ENCODE measurements around the gene ZC3H13.
A peak's percentile ranks its signal among the peaks of the same experiment; 100 is the strongest.

The ZC3H13 gene

DNA sequence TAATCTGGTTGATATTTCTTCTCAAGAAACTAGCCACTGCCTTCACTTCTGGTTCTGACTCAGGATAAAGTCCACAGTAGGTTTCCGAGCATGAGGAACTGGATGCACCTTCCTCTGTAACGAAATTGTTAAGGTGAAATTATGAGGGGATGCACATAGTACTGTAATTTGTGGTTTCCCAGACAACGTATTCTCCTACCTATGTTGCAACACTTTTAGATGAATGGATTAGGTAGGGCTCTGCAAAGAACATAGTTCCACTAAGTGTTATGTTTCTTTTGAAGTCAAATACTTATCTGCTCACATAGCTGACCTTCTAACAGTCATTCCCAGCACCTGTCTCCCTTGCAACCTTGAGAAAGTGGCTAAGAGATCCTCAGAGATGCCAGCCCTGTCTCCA lies 5.7 kb upstream of the ZC3H13 start:
- no peak for DNase-seq

DNA sequence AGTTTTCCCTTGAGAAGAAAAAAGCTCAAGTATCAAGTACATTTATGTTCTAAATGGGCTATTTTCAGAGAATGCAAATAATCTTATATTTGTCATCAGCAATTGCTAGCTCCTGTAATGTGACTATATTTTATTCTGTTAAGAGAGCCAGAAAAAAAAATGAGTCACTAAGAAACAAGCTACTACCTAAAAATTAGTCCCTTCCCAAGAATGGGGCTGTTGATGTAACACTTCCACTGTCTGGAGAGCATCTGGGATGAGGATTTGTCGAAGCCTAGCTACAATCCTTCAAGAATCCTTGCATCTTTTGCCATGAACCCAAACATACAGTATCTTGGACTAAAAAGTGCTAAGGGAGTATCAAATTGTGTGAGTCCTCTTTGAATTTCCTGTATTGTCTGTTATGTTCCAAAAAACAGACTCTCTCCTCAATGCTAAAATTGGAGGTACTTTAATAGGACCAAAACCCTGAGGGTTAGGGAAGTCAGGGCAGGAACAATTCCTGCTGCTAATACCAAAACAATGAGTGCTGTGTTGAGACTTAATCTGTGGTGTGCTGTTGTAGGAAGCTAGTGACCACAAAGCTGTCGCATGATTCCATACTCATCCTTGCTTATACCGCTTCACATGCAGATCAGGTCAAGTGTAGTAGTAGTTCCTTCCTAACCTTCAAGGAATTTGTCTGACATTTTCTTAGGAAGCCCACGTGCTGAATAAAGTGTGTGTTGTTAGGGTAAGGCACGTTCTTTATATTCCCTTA lies 4.9 kb upstream of the ZC3H13 start:
- DNase-seq: no peak

DNA sequence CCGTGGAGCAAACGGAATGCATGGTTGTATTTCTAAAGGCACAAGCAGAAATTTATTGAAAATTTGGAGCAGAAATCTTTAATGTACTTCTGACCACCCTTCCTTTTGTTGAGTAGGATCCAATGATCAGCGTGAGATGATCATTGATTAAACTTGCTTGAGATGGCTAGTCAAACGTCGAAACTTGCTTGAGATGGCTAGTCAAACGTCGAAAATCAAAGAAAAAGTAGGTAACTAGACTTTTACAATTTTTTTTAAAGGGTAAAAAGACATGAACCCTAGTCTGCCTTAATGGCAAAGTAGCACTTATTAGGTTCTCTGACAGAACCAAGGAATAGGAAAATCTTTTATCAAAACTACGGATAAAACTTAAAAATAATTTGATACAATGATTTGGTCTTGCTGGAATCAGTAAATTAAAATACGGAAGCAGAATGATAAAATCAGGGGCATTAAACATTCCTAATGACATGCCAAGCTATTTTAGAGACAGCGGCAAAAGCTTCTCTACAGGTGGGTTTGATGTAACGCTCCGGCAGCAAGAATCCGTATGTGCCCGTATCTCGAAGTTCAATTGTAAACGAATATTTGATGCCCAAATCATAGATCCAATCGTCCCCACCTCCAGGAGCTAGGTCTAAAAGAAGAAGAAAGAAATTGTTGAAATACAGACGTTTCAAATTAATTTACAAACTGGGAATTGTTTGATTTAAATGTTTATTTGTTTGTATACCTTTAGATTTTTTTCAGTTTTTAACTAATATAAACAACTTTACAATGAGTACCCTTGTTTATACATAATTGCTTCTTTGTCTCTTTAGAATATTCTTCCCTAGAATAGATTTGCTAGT lies 841 bp upstream of the ZC3H13 start:
- DNase-seq: no peak

DNA sequence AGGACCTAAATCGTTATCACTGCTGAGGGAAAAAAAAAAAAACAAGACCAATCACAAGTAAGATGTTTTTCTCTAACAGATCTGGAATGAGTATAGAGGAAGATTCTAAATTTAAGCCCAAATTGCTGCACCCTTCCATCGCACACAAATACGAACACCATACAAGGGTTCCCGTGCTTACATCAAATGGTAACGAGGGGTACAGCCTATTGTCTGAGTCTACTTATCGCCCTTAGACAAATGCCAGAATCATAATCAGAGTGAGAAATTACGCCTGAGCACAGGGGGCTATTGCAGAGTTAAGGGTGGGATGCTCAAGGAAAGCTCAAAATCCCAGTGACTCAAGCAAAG lies 603 bp downstream of the ZC3H13 start:
- DNase-seq: peak; percentile 4

- no peak for DNase-seq
Observed at GRCh38 chr13:46050771-46051170, 1.8 kb downstream of the ZC3H13 start.

- DNase-seq: no peak
Observed at GRCh38 chr13:46045424-46045823, 7.1 kb downstream of the ZC3H13 start.

DNA sequence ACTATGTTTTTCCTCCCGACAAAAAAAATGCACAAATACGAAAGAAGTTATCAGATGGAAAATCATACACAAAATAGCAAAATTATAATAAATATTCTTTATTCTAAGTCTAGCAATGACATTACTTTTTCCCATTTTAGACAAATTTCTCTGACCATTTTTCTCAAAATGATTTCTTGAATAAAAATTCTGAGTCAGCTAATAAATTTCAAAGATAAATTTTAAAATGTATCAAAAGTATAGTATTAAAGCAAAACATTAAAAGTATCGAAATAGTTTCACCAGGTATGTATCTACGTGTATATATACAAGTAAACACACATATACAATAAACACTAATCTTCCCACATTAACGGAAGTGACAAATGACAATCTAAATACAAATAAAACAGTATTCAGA lies 8.9 kb downstream of the ZC3H13 start:
- DNase-seq: no peak

DNA sequence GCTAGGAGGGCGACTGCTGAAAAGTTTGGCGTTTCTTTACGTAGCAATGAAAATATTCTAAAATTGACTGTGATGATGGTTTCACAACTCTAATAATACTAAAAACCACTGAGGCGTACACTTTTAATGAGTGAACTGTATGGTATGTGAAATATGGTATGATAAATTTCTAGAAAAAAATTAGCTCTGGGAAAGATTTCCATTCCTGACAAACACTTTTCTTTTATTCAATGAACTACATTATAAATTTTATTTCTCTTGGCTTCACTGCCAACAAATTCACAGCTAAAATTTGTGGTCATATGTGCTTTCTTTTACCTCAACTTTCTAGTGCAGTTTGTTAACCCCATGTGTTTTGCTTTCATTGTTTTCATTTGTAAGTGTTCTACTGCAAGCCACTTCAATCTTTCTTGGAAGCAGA lies 11.1 kb downstream of the ZC3H13 start:
- DNase-seq: no peak

DNA sequence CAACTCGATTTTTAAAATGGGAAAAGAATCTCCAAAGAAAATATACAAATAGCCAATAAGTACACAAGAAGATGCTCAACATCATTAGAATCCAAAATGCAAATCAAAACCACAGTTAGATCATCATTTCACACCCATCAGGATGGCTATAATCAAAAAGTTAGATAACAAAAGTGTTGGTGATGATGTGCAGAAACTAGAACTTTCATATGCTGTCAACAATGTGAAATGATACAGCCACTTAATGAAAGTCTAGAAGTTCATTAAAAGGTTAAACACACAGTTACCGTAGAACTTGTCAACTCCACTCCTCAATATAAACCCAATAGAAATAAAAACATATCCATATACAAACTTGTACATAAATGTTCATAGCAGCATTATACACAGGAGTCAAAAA lies 11.8 kb downstream of the ZC3H13 start:
- no peak for DNase-seq

- DNase-seq: no peak
Observed at GRCh38 chr13:46039411-46040182, 12.9 kb downstream of the ZC3H13 start.

DNA sequence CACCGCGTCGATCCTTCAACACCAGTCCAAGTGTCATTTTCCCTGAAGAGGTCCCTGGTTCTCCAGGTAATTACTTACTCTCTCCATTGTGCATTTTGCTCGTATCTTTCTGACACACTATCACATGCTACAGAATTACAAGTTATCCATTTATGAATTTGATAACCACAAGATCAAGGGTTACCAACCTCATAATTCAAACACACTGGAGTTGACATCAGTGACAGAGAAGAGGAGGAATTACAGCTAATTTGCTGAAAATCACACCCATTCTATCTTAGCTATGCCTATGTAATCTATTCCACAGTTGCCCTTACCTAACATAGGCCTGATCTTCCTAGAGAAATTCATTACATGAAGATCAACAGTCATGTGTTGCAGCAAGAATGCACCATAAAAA lies 14.2 kb downstream of the ZC3H13 start:
- no peak for DNase-seq

GRCh38 chr13:46035066-46035465 lies 17.5 kb downstream of the ZC3H13 start:
- DNase-seq: no peak

DNA sequence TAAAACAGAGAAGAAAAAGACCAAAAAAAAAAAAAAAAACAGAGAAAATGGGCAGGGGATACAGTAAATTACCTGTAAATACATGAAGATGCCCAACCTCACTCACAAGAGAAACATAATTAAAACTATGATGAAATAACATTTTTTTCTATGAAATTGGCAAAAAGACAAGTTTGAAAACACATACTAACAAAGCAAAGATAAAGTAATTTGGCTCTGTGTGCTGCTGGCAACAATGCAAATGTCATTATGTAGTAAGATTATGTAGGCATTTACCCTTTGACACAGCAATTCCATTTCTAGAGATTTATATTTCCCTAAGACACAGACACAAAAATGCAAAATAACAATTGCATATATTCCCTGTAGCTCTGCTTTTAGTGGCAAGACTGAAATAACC lies 20.2 kb downstream of the ZC3H13 start:
- DNase-seq: no peak

- DNase-seq: no peak
Observed at GRCh38 chr13:46031581-46032263, 20.8 kb downstream of the ZC3H13 start.

DNA sequence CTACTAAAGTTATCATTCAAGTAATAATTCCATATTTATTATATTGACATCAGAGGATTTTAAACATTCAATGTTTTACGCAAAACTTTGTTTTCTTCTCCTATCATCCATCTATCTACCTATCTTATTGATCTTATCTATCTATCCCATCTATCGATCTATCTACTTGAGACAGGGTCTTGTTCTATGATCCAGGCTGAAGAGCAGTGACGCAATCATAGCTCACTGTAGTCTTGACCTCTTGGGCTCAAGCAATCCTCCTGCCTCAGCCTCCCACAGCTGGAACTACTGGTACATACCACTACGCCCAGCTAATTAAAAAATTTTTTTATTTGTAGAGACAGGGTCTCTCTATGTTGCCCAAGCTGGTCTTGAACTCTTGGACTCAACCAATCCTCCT lies 27.4 kb downstream of the ZC3H13 start:
- no peak for DNase-seq

DNA sequence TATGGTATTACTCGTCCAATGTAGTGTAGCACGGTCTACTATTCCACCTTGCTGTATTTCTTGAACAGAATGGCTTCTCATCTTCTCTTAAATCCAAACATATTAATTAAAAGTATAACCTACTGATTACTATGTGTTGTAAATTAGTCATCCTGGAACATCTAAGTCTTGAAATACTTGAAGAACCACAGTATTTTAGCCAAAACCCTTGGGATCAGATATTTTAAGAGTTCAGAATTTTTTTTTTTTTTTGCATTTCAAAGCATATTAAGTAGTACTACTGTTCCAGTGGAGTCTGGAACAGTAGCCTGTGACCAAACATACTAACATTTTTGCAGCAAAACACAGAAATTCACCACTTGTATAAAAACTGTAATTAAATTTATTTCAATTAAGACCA lies 30.1 kb downstream of the ZC3H13 start:
- no peak for DNase-seq

GRCh38 chr13:46016216-46016615 lies 36.3 kb downstream of the ZC3H13 start:
- no peak for DNase-seq

- no peak for DNase-seq
Observed at GRCh38 chr13:46015366-46015765, 37.2 kb downstream of the ZC3H13 start.

GRCh38 chr13:46012404-46012803 lies 40.1 kb downstream of the ZC3H13 start:
- DNase-seq: no peak

DNA sequence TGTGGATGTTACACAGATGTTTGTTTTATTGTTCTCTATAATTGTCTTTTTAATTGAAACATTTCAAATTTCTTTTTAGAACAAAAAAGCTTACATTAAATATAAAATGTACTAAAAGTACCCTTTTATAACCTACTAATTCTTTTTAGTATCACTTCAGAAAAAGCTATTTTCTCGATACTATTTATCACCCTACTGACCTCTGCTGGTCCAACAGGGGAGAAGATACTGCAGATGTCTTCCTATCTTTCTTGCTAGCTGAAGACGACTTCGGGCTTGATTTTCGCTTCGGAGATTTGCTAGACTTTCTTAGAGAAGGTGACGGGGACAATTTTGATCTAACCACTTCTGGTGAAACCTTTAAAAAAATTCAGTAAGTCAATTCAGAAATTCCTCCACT lies 42.4 kb downstream of the ZC3H13 start:
- no peak for DNase-seq

- DNase-seq: no peak
Observed at GRCh38 chr13:46008631-46009030, 43.9 kb downstream of the ZC3H13 start.

DNA sequence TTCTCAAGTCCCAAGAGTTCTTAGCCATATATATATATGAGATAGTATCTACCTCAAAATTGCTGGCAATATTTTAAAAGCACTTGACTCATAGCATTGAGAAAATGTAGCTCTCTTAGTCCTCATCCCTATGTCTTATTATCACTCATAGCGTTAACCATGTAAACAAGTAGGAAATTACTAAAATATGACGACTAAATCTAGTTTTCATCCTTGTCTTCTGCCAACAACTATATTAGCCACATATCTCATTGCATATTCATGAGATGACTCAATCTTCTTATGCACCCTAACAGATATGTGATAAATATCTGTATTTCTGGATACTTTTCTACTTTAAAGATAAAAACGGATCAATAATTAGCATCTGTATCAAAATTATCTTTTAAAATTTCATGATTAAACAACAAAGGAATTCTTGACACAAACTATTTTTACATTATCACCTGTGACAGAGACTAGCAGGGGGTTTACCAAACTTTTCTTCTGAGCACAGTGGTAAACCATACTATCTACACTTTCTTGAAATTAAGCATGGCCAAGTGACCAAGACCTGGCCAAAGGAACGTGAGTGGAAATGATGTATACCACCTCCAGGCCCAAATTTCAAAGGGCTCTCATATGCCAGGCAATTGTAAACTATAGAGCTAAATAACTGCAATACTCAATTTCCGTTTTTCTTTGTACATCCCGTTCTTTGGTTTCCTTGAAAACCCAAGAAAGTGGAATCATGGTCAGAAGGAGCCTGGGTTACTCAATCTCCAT lies 45.7 kb downstream of the ZC3H13 start:
- DNase-seq: no peak

Data from activated CD4-positive, alpha-beta T cell treated with anti-CD3 and anti-CD28 coated beads, Interleukin-10, Interleukin-2, amounts not matched to agents 100 ng/mL and 50 ng/mL, durations not matched to agents 16 hours and 8 hours (primary cell).